GM21390 (cell line): Measurements from ENCODE around the gene TTC31.

ENCODE experiments used
- ATAC-seq: cut with Tn5 transposase; IDR thresholded peaks from one replicate; pipeline ENCODE4 v1.9.1; 2021; ENCODE audit not compliant: unreplicated experiment

TTC31 gene

DNA sequence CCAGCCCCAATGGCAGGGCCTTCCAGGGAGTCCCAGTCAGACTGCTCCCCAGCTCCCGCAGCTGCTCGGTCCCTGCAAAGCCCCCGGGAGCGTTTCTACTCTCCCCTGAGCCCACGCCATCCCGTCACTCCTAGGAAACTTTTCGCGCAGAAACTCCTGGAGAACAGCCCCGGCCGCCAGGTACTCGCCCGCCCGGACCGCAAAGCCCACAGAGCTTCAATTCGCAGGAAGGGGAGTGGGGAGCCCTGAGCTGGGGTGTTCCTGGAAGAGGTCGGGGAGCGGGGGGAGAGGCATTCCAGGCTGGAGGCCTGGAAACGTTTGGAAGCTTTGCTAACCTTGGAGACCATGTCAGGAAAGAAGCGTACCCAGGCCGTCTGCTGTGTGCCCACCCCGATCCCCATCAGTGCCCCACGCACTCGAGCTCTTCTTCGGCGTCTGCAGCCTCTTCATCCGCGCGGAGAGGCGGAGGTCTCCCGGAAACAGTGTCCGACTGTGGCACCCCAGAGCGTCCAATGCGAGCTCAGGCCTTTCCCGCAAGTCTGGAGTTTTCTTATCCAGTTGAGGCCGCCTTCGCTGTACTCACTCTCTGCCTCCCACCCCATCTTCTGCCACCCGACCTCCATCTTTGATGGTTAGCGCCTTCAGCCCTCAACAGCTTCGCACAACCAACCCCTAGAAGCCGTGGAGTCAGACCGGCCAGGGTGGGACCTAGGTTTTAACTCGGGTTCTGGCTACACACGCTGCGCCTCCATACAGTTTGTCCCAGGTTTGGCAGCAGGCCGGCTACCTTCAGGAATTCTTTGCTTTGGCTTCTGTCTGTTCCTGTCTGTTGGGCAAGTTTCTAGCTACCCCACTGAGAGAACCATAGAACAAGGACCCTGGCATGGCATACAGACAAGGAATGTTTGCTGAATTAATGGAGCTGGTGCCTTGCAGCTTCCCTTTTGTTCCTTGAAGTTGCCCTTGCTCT, 20.9 kb downstream of the TTC31 start:
- no peak for ATAC-seq

DNA sequence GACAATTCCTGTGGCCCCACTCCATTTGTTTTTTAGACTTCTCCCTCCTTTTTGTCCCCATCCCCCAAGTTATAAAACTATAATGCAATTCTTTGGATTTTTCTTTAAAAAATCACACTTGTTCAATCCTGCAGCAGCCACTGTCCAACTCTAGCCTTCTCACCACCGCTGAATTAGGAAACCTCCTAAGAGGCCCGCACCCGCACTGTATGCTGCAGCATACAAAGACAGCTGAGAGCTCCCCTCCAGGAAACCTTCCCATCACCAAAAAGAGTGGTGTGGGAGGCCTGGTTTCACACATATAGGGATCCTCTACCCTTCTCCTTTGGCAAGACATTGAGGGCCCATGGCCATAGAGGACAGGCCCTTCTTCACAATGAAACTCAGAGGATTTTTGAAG, 21.7 kb downstream of the TTC31 start:
- no peak for ATAC-seq

DNA sequence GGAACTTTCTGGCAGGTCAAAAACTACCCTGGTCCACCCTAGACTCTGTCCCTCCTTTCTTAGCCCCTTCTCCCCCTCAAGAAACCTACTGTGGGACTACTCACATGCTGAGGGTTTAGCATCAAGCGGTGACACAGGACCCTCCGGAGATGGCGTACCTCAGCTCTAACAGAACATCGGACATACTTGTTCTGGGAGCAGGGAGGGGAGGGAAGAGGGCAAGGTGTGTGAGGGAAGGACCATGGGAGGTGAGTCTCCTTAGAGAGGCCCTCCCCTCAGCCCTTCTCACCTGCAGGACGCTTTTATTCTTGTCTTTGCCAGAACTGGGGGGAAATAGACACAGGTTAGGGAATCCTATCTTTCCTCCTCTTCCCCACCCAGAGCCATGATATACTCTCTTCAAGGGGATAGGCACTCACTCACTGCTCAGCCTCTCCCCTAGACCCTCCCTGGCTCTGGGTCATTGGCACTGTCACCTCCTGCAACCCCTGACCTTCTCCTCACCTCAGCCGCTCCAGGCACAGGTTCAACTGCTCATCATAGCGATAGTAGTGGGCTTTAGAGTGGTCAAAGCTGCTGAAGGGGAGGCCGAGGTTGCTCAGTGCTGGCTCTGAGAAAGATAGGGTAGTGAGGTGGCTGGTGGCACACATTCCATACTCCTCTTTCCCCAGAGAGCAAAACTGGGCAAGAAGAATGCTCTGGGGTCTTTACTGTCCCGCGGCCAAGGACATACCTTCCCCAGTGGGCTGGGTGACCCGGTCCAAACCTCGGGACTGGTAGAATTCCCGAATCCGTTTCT, 22.8 kb downstream of the TTC31 start:
- ATAC-seq = no peak

DNA sequence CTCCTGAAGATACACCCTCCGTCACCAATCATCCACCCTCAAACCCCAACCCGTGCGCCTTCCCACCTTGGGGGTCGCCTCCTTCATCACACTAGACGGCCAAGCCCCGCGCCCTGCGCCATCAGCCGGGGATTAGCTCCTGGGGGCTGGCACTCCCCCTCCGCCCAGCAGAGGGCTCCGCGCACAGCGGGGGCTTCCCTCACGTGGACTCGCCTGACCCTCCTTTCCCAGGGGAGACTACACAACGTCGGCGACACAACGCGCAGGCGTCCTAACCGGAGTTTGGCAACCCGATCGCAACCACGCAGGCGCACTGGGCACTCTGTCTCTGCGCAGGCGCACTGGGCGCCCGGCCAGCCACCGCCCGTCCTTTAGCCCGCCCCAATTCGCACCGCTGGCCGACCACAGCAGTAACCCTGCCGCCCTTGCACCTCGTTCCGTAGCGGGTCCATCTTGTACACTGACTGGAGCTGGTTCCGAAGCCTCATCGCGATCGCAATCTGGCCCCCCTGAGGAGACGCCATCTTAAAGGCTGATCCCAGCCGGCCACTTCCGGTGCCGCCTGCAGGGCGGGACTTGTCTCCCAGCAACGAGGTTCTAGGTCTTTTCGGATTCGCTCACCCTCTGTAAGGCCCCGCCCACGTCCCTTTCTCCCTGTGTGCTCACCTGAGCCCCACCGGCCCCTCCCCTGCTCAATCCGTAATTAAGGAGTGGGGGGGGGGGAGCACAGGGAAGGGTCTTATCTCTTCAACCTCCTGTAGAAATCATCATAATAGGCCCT, 24.5 kb downstream of the TTC31 start, which contains the start of gene PCGF1:
PCGF1 (minus strand) TSS at position 551 of the 781 bp plus-strand sequence; CDS start at position 524, 27 bp downstream.
- peak; percentile 88 for ATAC-seq

DNA sequence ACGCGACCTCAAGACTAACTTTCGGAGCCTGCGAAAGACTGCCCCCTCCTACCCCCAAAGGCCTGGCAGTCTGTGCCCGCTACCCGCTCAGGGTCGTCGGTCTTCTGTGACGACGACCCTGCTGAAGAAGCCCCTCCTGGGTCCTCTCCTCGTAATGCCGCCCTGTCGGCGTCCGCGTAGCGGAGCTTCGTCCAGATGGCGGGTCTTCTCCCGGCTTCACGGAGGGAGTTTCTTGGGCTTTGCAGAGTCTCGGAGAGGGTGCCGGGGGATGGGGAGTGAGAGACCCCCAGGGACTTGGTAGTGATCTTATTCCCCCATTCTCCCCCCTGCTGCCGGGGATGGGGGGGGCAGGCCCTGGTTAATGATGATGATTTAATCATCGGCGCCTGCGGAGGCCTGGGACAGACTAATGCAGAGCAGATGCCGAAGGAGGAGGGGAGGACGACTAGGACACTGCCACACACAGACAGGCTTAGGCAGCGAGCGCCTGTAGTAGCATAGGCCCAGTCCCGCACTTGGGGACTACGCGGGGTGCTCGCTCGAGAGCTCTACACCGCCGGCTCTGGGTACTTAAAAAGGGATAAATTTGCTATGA, 25.1 kb downstream of the TTC31 start:
- ATAC-seq = no peak

DNA sequence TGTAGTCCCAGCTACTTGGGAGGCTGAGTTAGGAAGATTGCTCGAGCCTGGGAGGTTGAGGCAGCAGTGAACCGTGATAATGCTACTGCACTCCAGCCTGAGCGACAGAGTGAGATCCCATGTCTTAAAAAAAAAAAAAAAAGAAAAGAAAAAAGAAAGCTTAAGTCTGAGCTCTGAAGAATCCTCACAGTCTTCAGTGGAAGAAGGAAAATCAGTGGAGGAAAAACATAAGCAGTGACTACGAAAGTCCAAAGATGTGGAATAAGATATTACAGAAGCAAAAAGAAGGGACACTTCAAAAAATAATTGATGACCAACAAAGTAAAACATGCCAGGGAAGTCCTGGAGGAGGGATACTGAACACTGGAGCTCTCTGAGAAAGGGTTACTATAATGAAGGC, 27.4 kb downstream of the TTC31 start:
- no peak for ATAC-seq

DNA sequence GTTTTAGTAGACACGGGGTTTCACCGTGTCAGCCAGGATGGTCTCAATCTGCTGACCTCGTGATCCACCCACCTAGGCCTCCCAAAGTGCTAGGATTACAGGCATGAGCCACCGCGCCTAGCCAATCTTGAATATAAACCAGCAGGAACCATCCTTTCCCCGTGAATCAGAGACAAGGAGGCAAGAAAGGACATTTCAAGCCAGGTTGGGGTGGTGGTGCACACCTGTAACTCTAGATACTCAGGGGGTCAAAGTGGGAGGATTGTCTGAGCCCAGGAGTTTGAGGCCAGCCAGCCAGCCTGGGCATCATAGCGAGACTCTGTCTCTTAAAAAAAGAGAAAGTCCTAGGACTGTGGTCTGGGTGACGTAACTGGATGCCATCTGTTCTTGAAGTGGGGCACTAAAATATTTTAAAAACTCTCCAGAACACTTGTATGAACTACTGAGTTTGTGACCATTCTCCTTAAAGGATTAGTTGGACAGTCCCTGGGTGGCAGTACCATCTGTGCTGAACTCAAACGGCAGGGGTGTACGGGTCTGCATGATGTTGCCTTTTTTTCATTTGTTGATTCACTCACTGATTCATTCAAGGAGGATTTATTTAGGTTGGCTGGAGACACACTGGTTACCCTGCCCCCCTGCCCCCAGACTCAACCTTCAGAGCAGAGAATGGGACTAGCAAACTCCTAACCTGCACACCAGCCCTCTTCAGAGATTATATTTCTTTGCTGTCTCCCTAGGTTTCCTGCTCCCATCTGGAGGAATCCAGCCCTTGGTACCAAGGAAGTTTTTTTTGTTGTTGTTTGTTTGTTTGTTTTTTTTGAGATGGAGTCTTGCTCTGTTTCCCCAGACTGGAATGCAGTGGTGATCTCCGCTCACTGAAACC, 28.5 kb downstream of the TTC31 start:
- no peak for ATAC-seq

DNA sequence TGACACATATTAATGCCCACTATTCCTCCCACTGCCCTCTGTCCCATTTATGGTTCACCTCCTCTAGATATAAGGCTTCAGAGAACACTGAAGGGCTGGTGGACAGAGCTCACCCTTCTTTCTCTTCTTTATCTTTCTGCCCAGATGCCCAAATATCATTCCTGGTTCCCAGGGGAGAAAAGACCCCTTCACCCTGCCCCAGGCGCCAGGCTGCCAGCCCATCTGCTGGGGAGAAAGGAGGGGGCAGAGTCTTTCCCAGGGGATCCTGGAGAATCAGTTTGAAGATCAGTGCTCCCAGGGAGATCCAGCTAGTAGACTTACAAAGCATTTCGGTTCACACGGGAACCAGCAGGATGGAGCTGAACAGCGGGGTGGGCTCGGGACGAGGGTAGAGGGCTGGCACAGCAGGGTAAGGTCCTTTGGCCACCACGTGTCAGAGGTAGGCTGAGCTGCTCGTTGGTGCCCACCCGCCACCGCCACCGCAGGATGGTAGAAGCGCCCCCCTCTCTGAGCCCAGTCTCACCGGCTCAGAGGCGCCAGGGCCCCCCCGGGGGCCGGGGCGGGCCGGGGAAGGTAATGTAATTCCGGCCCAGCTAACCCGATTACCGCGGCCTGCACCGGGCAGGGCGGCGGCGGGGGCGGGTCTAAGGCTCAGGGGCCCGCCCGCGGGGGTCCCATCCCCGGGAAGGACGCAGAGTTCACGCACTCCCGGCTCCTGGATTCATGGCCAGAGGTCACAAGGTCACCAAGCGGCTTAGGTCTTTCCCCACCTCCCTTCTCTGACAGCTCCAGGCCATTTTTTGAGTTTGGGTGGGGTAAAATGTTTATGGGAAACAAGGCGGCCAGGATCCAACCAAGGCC, 30.1 kb downstream of the TTC31 start:
- no peak for ATAC-seq

DNA sequence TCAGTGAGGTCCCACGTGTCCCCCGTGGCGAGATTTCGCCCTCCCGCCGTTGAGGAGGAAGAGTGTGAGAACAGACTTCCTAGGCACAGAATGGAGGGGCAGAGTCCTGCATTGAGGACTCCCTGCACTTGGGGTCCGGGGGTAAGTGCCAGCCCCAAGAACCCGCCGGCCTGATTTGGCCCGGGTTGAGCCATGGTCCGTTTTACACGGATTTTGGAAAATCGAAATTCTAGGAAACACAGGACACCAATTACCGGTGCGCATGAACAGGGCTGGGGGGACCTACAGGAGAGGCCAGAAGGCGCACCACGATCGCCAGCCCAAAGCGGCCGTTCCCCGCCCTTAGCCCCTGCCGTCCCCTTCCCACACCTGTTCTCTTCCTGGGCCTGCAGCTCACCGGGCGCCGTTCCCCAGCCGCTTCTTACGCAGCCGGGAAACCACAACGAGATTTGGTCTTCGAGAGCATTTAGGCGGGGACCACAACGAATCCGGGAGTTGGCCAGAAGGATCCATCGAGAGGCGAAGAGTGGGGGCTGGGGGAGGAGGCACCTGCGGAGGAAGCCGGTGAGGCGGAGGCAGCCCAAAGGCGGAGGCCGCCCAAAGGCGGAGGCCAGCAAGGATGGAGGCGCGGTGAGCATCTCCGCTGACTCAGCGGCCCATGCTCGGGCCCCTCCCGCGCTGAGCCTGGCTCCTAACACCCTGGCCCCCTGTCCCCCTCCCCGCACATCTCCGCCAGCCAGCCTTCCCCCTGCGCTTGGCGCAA, 30.9 kb downstream of the TTC31 start:
- no peak for ATAC-seq

DNA sequence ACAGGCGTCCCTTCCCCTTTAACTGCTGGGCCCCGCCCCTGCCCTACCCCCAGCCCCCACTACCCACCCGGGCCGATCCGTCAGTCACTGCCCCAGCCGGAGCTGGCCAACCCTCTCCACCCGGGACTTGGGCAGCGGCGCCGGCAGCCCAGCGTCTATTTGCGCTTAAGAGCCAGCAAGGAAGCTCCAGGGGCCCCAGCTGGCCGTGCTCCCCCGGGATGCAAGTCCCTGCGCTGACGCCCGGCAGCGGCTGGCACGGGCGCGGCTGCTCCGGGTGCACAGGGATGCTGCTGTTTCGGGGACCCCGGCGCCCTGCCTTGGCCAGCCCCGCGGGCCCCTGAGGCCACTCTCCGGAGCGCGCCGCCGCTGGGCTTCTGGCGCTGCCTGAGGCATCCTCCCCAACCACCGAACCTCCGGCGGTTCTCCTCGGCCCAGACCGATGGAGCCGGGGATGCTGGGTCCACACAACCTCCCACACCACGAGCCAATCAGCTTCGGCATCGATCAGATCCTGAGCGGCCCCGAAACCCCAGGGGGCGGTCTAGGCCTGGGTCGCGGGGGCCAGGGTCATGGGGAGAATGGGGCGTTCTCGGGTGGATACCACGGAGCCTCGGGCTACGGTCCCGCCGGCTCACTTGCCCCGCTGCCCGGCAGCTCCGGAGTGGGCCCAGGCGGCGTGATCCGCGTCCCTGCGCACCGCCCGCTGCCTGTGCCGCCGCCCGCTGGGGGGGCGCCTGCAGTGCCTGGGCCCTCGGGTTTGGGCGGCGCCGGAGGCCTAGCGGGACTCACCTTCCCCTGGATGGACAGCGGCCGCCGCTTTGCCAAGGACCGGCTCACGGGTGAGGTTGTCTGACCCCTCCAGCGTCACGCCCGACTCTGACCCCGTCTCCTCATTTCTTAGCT, 31.7 kb downstream of the TTC31 start, which contains the start of gene TLX2:
TLX2 (plus strand) TSS at position 83 of the 903 bp plus-strand sequence; CDS start at position 440, 357 bp downstream.
- no peak for ATAC-seq

DNA sequence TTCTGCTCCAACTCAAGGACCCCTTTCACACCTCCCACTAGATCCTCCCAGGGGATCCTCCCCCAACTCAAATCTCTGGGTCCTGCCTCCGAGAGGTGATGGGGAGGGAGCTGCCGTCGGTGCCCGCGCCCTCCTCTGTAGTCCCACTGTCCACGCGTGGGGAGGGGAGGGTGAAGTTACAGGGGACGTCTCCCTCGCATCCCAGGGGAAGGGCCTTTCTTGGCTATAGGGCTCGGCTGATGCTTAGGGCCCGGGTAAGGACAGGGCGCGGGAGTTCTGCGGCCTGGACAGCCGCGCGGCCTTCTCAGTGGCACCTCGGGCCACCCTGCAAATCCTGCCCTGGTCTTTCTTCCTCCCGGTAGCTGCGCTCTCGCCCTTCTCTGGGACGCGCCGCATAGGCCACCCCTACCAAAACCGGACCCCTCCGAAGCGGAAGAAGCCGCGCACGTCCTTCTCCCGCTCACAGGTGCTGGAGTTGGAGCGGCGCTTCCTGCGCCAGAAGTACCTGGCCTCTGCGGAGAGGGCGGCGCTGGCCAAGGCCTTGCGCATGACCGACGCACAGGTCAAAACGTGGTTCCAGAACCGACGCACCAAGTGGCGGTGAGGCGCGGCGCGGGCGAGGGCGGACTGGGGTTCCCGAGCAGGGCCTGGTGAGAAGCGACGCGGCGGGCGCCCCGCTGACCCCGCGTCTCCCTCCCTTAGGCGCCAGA, 32.5 kb downstream of the TTC31 start:
- no peak for ATAC-seq

DNA sequence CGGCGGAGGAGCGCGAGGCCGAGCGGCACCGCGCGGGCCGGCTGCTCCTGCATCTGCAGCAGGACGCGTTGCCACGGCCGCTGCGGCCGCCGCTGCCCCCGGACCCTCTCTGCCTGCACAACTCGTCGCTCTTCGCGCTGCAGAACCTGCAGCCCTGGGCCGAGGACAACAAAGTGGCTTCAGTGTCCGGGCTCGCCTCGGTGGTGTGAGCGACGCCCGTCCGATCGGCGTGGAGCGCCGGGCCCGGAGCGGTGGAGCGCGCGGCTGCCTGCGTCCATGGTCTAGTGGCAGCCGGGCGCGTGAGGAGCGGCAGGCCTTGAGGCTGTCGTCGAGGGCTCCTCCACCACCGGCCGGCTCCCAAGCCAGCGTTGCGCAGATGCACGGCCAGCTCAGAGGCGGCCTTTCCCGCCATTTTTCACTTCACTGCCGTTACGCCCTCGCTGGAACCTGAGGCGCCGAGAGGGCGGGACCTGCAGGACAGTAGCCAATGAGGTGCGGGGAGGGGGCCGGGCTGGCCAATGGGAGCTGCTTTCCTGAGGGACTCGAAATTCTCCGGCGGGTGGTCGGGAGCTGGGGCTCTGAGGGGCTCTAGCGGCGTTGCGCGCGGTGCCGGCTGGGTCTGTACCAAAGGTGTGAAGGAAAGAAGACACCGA, 33.2 kb downstream of the TTC31 start:
- ATAC-seq = peak; percentile 66

DNA sequence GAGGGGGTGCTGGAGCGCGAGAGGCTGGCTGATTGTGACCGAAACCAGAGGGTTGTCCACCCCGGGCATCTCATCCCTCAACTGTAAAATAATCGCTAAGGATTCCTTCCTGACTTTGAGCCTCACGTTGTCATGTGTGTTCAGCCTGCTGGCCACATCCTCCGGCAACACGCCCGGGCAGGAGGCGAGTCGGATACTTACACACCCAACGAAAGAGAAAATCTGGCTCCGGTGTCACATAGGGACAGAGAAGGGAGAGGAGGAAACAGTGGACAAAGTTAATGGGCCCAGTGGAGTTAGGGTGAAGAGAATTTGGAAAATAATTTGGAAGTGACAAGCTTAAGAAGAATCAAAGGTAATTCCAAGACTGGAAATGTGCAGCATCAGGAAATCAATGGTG, 33.8 kb downstream of the TTC31 start:
- ATAC-seq = no peak

DNA sequence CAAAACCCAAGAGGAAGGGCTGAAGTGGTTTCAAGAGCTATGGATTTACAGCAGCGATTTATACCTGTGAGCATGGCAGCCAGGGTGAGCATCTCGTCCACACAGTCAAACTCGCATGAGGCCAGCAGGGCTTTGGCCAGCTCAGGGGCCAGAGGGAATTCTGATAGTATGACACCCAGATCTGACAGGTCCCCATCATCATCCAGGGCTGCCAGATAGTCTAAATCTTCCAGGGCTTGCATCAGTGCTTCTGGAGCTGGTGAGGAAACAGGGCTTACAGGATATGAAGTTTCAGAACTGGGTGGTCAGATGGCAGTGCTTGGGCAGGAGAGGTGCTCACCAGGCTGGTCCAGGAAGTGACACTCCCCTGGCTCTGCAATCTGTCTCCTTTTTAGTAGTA, 39.6 kb downstream of the TTC31 start:
- ATAC-seq = no peak

DNA sequence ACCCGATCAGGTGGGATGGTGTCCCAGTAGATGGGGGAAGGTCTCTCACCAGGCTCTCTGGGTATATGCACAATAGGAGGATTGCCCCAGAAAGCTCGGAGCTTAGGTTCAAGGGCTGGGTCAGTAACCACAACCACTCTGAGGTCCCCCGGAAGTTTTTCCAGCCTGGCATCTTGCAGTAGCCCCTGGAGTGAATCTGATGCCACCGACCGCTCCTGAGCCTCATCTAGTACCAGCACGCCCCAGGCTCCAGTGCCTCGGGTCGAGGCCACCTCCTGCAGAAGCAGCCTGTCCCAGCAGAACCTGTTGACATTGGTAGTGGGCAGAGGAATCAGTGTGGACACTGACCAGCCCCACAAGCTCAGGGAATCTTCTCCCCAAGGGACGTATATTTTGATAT, 41.1 kb downstream of the TTC31 start:
- no peak for ATAC-seq
